ENCODE measurements around the gene HIF1AN. TPM values are rescaled to one million over a fixed set of nuclear protein-coding genes. Genes with fewer than 3 reads are reported as not detected.

Gene HIF1AN
- total RNA-seq, 1 experiment from 2014 or later, result 57.6 TPM

- Histone ChIP-seq H3K27me3 (replicated peaks; ENCODE audit: insufficient read depth, low read depth, low read length, poor library complexity) (no peaks in the 10 kb centered on the region), H3K4me3 (ENCODE audit: low read depth, low read length, poor library complexity, severe bottlenecking) (peak overlapping the region; percentile 50), H3K27ac (ENCODE audit: low read depth, low read length, poor library complexity, severe bottlenecking) (no peak overlapping the region), H3K4me1 (ENCODE audit: insufficient read depth, low read length, poor library complexity, severe bottlenecking) (peaks cover 7% of the 10 kb centered on the region), H3K36me3 (ENCODE audit: insufficient read depth, low read length, poor library complexity, severe bottlenecking) (peaks cover 1% of the 10 kb centered on the region), H3K9me3 (ENCODE audit: low read depth, low read length, poor library complexity, severe bottlenecking) (no peaks in the 10 kb centered on the region)
- no TSS peak for BruUV-seq (replicated peaks)
- intact Hi-C loops (cut with micrococcal nuclease; ENCODE audit: unreplicated experiment), result loop anchor here (5.0 kb wide), 1 partner anchor 672 kb away; no protein-coding TSS in a partner anchor
- ChIA-PET POLR2A (ENCODE audit: low non-redundant PET) (no interaction called here), CTCF (interaction anchor here (0.6 to 1.9 kb wide), 16 partner anchors 9 to 787 kb away, joined by 3 to 19 read pairs (median 4); partner anchors contain the start of genes CUTC and HIF1AN)
- DNase-seq (ENCODE audit: low spot score), result peak; percentile 81
- TF ChIP-seq CTCF (conservative IDR thresholded peaks at IDR 0.05; ENCODE audit: low read depth, low read length) (peak; percentile 85), EZH2 (IDR thresholded peaks at IDR 0.05; ENCODE audit: borderline replicate concordance, low read depth, low read length, poor library complexity, severe bottlenecking) (no peak)
These were observed 16.9 kb upstream of the HIF1AN start for GRCh38 chr10:100518761-100519241.

- intact Hi-C loops (cut with micrococcal nuclease; ENCODE audit: unreplicated experiment), result loop anchor here (5.0 kb wide), 1 partner anchor 672 kb away; no protein-coding TSS in a partner anchor
- POLR2A ChIA-PET (ENCODE audit: low non-redundant PET), result no interaction called here
- Histone ChIP-seq H3K4me3 (ENCODE audit: low read depth, low read length, poor library complexity, severe bottlenecking) (peak within 1 kb of the TSS; percentile 50), H3K9me3 (ENCODE audit: low read depth, low read length, poor library complexity, severe bottlenecking) (no peaks in the 10 kb centered on the region), H3K27me3 (replicated peaks; ENCODE audit: insufficient read depth, low read depth, low read length, poor library complexity) (no peaks in the 10 kb centered on the region), H3K4me1 (ENCODE audit: insufficient read depth, low read length, poor library complexity, severe bottlenecking) (peaks cover 7% of the 10 kb centered on the region), H3K36me3 (ENCODE audit: insufficient read depth, low read length, poor library complexity, severe bottlenecking) (peaks cover 8% of the 10 kb centered on the region), H3K27ac (ENCODE audit: low read depth, low read length, poor library complexity, severe bottlenecking) (no peak within 1 kb of the TSS)
- TF ChIP-seq EZH2 (IDR thresholded peaks at IDR 0.05; ENCODE audit: borderline replicate concordance, low read depth, low read length, poor library complexity, severe bottlenecking) (no peak), CTCF (conservative IDR thresholded peaks at IDR 0.05; ENCODE audit: low read depth, low read length) (no peak)
- CTCF ChIA-PET, result interaction anchor here (0.6 to 1.9 kb wide), 15 partner anchors 10 to 787 kb away, joined by 3 to 19 read pairs (median 4); partner anchors contain the start of genes CUTC and HIF1AN
- no TSS peak for BruUV-seq (replicated peaks)
- DNase-seq (ENCODE audit: low spot score), result no peak
These were observed 16.3 kb upstream of the HIF1AN start, which contains the start of gene SEC31B for GRCh38 chr10:100519311-100520051. Gene SEC31B, minus strand, starts transcription at chr10:100519861. Its CDS starts 2,909 bp downstream, at chr10:100516952.

GRCh38 chr10:100520811-100521210, 14.9 kb upstream of the HIF1AN start:
- intact Hi-C loops (cut with micrococcal nuclease; ENCODE audit: unreplicated experiment), result no loop called here
- Histone ChIP-seq H3K4me3 (ENCODE audit: low read depth, low read length, poor library complexity, severe bottlenecking) (no peak overlapping the region), H3K4me1 (ENCODE audit: insufficient read depth, low read length, poor library complexity, severe bottlenecking) (peaks cover 7% of the 10 kb centered on the region), H3K36me3 (ENCODE audit: insufficient read depth, low read length, poor library complexity, severe bottlenecking) (peaks cover 20% of the 10 kb centered on the region), H3K27me3 (replicated peaks; ENCODE audit: insufficient read depth, low read depth, low read length, poor library complexity) (no peaks in the 10 kb centered on the region), H3K9me3 (ENCODE audit: low read depth, low read length, poor library complexity, severe bottlenecking) (no peaks in the 10 kb centered on the region), H3K27ac (ENCODE audit: low read depth, low read length, poor library complexity, severe bottlenecking) (no peak overlapping the region)
- TF ChIP-seq EZH2 (IDR thresholded peaks at IDR 0.05; ENCODE audit: borderline replicate concordance, low read depth, low read length, poor library complexity, severe bottlenecking), result no peak
- TF ChIP-seq CTCF (conservative IDR thresholded peaks at IDR 0.05; ENCODE audit: low read depth, low read length), result no peak
- POLR2A ChIA-PET (ENCODE audit: low non-redundant PET), result interaction anchor here (0.6 kb wide), 1 partner anchor 15 kb away, joined by 7 read pairs; the partner anchor contains the start of gene HIF1AN
- no peak for DNase-seq (ENCODE audit: low spot score)
- BruUV-seq (replicated peaks), result no TSS peak
- CTCF ChIA-PET, result no interaction called here

Data from A673 (cell line).